KOPT-K1 (cell line): ENCODE measurements around the gene ARHGAP42.

Source experiments
- H3K27ac ChIP-seq: fragments of 200-600 bp; sonication (generic); 2 replicates; pipeline ENCODE4 v1.5.1; 2016; ENCODE audit warnings: antibody characterized with exemption, mild to moderate bottlenecking, low read depth, low read length; ENCODE audit not compliant: poor library complexity, severe bottlenecking
- H3K36me3 ChIP-seq: fragments of 200-600 bp; sonication (generic); 2 replicates; pipeline ENCODE4 v1.5.1; 2017; ENCODE audit warnings: antibody characterized with exemption, mild to moderate bottlenecking, low read length, moderate library complexity; ENCODE audit not compliant: insufficient read depth
- H3K9me3 ChIP-seq: fragments of 200-600 bp; sonication (generic); 2 replicates; pipeline ENCODE4 v1.5.1; 2017; ENCODE audit warnings: antibody characterized with exemption, low read length, mild to moderate bottlenecking; ENCODE audit not compliant: insufficient read depth, poor library complexity, severe bottlenecking

Gene ARHGAP42

GRCh38 chr11:100857236-100858005 lies 170.3 kb downstream of the ARHGAP42 start:
- H3K27ac ChIP-seq = no peak overlapping the region
- H3K9me3 ChIP-seq = no peaks in the 10 kb centered on the region
- H3K36me3 ChIP-seq = no peaks in the 10 kb centered on the region

- Histone ChIP-seq H3K27ac (no peak overlapping the region), H3K9me3 (no peaks in the 10 kb centered on the region), H3K36me3 (no peaks in the 10 kb centered on the region)
Observed at GRCh38 chr11:100860318-100861155, 173.4 kb downstream of the ARHGAP42 start.

- no peaks in the 10 kb centered on the region for H3K36me3 ChIP-seq
- H3K9me3 ChIP-seq = no peaks in the 10 kb centered on the region
- no peak overlapping the region for H3K27ac ChIP-seq
Observed at GRCh38 chr11:100861212-100861611, 174.1 kb downstream of the ARHGAP42 start.

- no peaks in the 10 kb centered on the region for H3K9me3 ChIP-seq
- no peak overlapping the region for H3K27ac ChIP-seq
- no peaks in the 10 kb centered on the region for H3K36me3 ChIP-seq
Observed at GRCh38 chr11:100863080-100863581, 176.0 kb downstream of the ARHGAP42 start.

GRCh38 chr11:100865443-100866065 lies 178.5 kb downstream of the ARHGAP42 start:
- H3K36me3 ChIP-seq = no peaks in the 10 kb centered on the region
- H3K27ac ChIP-seq = no peak overlapping the region
- H3K9me3 ChIP-seq = no peaks in the 10 kb centered on the region

- H3K36me3 ChIP-seq = no peaks in the 10 kb centered on the region
- H3K27ac ChIP-seq = no peak overlapping the region
- H3K9me3 ChIP-seq = no peaks in the 10 kb centered on the region
Observed at GRCh38 chr11:100866453-100866852, 179.4 kb downstream of the ARHGAP42 start.

- H3K36me3 ChIP-seq = no peaks in the 10 kb centered on the region
- no peaks in the 10 kb centered on the region for H3K9me3 ChIP-seq
- no peak overlapping the region for H3K27ac ChIP-seq
Observed at GRCh38 chr11:100867606-100868005, 180.5 kb downstream of the ARHGAP42 start.

- Histone ChIP-seq H3K36me3 (no peaks in the 10 kb centered on the region), H3K27ac (no peak overlapping the region), H3K9me3 (no peaks in the 10 kb centered on the region)
Observed at GRCh38 chr11:100869328-100869727, 182.2 kb downstream of the ARHGAP42 start.

- Histone ChIP-seq H3K27ac (no peak overlapping the region), H3K9me3 (no peaks in the 10 kb centered on the region), H3K36me3 (no peaks in the 10 kb centered on the region)
Observed at GRCh38 chr11:100870138-100870537, 183.1 kb downstream of the ARHGAP42 start.

- no peak overlapping the region for H3K27ac ChIP-seq
- H3K36me3 ChIP-seq = no peaks in the 10 kb centered on the region
- H3K9me3 ChIP-seq = no peaks in the 10 kb centered on the region
Observed at GRCh38 chr11:100872951-100873740, 186.1 kb downstream of the ARHGAP42 start.

GRCh38 chr11:100874203-100874602 lies 187.1 kb downstream of the ARHGAP42 start:
- H3K27ac ChIP-seq = no peak overlapping the region
- no peaks in the 10 kb centered on the region for H3K36me3 ChIP-seq
- no peaks in the 10 kb centered on the region for H3K9me3 ChIP-seq

GRCh38 chr11:100875521-100875869 lies 188.4 kb downstream of the ARHGAP42 start:
- Histone ChIP-seq H3K9me3 (no peaks in the 10 kb centered on the region), H3K36me3 (no peaks in the 10 kb centered on the region), H3K27ac (no peak overlapping the region)

- no peak overlapping the region for H3K27ac ChIP-seq
Observed at GRCh38 chr11:100876815-100877520, 189.9 kb downstream of the ARHGAP42 start.

GRCh38 chr11:100878474-100878873 lies 191.4 kb downstream of the ARHGAP42 start:
- Histone ChIP-seq H3K9me3 (no peaks in the 10 kb centered on the region), H3K36me3 (no peaks in the 10 kb centered on the region), H3K27ac (no peak overlapping the region)

More at GRCh38 chr11:100876815-100877520, 189.9 kb downstream of the ARHGAP42 start:
- Histone ChIP-seq H3K9me3 (no peaks in the 10 kb centered on the region), H3K36me3 (no peaks in the 10 kb centered on the region)
